Stimulated activated naive CD8-positive, alpha-beta T cell treated with anti-CD3 and anti-CD28 coated beads, Interleukin-15, amount 100 ng/mL, for 72 hours (primary cell): ENCODE data around the gene BCL2.
A peak's percentile ranks its signal among the peaks of the same experiment; 100 is the strongest.

Source experiments
- ATAC-seq: fragments of 150-1000 bp; cut with Tn5 transposase; 2 replicates; pipeline ENCODE4 v1.10.0; 2021; ENCODE audit warnings: mild to moderate bottlenecking, moderate library complexity
- DNase-seq, 2 donors: peaks; one replicate each; pipeline ENCODE4 v3.0.0; 2021 to 2022
- H3K27ac Mint-ChIP-seq, 2 donors: one replicate each; pipeline ENCODE4 v1.8.0; 2022; ENCODE audit warnings: mild to moderate bottlenecking in 2 of 2, mixed read lengths in 2 of 2, moderate library complexity in 2 of 2
- H3K27me3 Mint-ChIP-seq: one replicate; pipeline ENCODE4 v1.8.0; 2022; ENCODE audit warnings: mixed read lengths
- H3K4me1 Mint-ChIP-seq: one replicate; pipeline ENCODE4 v1.8.0; 2022; ENCODE audit warnings: mild to moderate bottlenecking, mixed read lengths
- H3K4me3 Mint-ChIP-seq, 2 donors: one replicate each; pipeline ENCODE4 v1.8.0; 2022; ENCODE audit warnings: mild to moderate bottlenecking in 2 of 2, mixed read lengths in 2 of 2, moderate library complexity in 1 of 2
- H3K9me3 Mint-ChIP-seq, 2 donors: one replicate each; pipeline ENCODE4 v1.8.0; 2022; ENCODE audit warnings: mixed read lengths in 2 of 2

The BCL2 gene

GRCh38 chr18:63287691-63288220, 31.8 kb downstream of the BCL2 start:
- Mint-ChIP-seq H3K27ac (no peak overlapping the region), H3K4me3 (no peak overlapping the region), H3K9me3 (no peaks in the 10 kb centered on the region), H3K27me3 (no peaks in the 10 kb centered on the region), H3K4me1 (peaks cover 20% of the 10 kb centered on the region)
- ATAC-seq (no peak), DNase-seq (no peak)

GRCh38 chr18:63286926-63287325, 32.6 kb downstream of the BCL2 start:
- ATAC-seq (no peak), DNase-seq (no peak)
- Mint-ChIP-seq H3K9me3 (no peaks in the 10 kb centered on the region), H3K27me3 (no peaks in the 10 kb centered on the region), H3K4me1 (peaks cover 20% of the 10 kb centered on the region), H3K27ac (no peak overlapping the region), H3K4me3 (no peak overlapping the region)

- peak overlapping the region in 1 of 2 donors; percentile 59 for H3K27ac Mint-ChIP-seq
- ATAC-seq, result no peak
- H3K9me3 Mint-ChIP-seq, result peaks cover 0 to 5% of the 10 kb centered on the region in 2 donors
- H3K4me3 Mint-ChIP-seq, result no peak overlapping the region
- no peak for DNase-seq
- no peaks in the 10 kb centered on the region for H3K27me3 Mint-ChIP-seq
- peaks cover 33% of the 10 kb centered on the region for H3K4me1 Mint-ChIP-seq
These were observed 34.5 kb downstream of the BCL2 start for GRCh38 chr18:63284827-63285733.

- H3K27me3 Mint-ChIP-seq, result no peaks in the 10 kb centered on the region
- no peak overlapping the region for H3K4me3 Mint-ChIP-seq
- no peak for ATAC-seq
- H3K4me1 Mint-ChIP-seq, result peaks cover 37% of the 10 kb centered on the region
- DNase-seq, result no peak
- H3K27ac Mint-ChIP-seq, result no peak overlapping the region
- peaks cover 0 to 9% of the 10 kb centered on the region in 2 donors for H3K9me3 Mint-ChIP-seq
These were observed 35.3 kb downstream of the BCL2 start for GRCh38 chr18:63284173-63284799.

- ATAC-seq (no peak), DNase-seq (no peak)
- Mint-ChIP-seq H3K4me3 (no peak overlapping the region), H3K27me3 (no peaks in the 10 kb centered on the region), H3K27ac (peak overlapping the region in 1 of 2 donors; percentile 49), H3K9me3 (peaks cover 0 to 12% of the 10 kb centered on the region in 2 donors), H3K4me1 (peaks cover 45% of the 10 kb centered on the region)
These were observed 36.1 kb downstream of the BCL2 start for GRCh38 chr18:63283305-63284094.

- H3K27ac Mint-ChIP-seq, result no peak overlapping the region
- H3K4me1 Mint-ChIP-seq, result peaks cover 52% of the 10 kb centered on the region
- DNase-seq (no peak), ATAC-seq (no peak)
- no peak overlapping the region for H3K4me3 Mint-ChIP-seq
- peaks cover 0 to 19% of the 10 kb centered on the region in 2 donors for H3K9me3 Mint-ChIP-seq
- no peaks in the 10 kb centered on the region for H3K27me3 Mint-ChIP-seq
These were observed 36.8 kb downstream of the BCL2 start for GRCh38 chr18:63282793-63283192.

GRCh38 chr18:63273222-63273927, 46.2 kb downstream of the BCL2 start:
- peaks cover 85% of the 10 kb centered on the region for H3K4me1 Mint-ChIP-seq
- H3K27me3 Mint-ChIP-seq, result no peaks in the 10 kb centered on the region
- H3K4me3 Mint-ChIP-seq, result peak overlapping the region in 1 of 2 donors; percentile 13
- ATAC-seq (peak; percentile 96), DNase-seq (peak in 1 of 2 donors; percentile 36)
- H3K27ac Mint-ChIP-seq, result peak overlapping the region in 1 of 2 donors; percentile 6
- peaks cover 0 to 6% of the 10 kb centered on the region in 2 donors for H3K9me3 Mint-ChIP-seq

GRCh38 chr18:63272638-63273037, 46.9 kb downstream of the BCL2 start:
- Mint-ChIP-seq H3K9me3 (no peaks in the 10 kb centered on the region), H3K4me1 (peaks cover 85% of the 10 kb centered on the region), H3K27ac (no peak overlapping the region), H3K4me3 (no peak overlapping the region), H3K27me3 (no peaks in the 10 kb centered on the region)
- ATAC-seq (no peak), DNase-seq (no peak)

GRCh38 chr18:63271881-63272299, 47.7 kb downstream of the BCL2 start:
- Mint-ChIP-seq H3K27ac (no peak overlapping the region), H3K4me1 (peaks cover 88% of the 10 kb centered on the region), H3K27me3 (no peaks in the 10 kb centered on the region), H3K9me3 (no peaks in the 10 kb centered on the region), H3K4me3 (no peak overlapping the region)
- ATAC-seq, result no peak
- no peak for DNase-seq

- Mint-ChIP-seq H3K27me3 (no peaks in the 10 kb centered on the region), H3K4me1 (peaks cover 86% of the 10 kb centered on the region), H3K4me3 (no peak overlapping the region), H3K9me3 (no peaks in the 10 kb centered on the region), H3K27ac (no peak overlapping the region)
- ATAC-seq (no peak), DNase-seq (no peak)
These were observed 48.4 kb downstream of the BCL2 start for GRCh38 chr18:63271148-63271547.

GRCh38 chr18:63267975-63268721, 51.4 kb downstream of the BCL2 start:
- Mint-ChIP-seq H3K4me1 (peaks cover 82% of the 10 kb centered on the region), H3K4me3 (peak overlapping the region; percentile 68 to 71), H3K9me3 (no peaks in the 10 kb centered on the region), H3K27me3 (no peaks in the 10 kb centered on the region), H3K27ac (peak overlapping the region; percentile 29 to 89)
- DNase-seq, result no peak
- ATAC-seq, result peak; percentile 93

- peaks cover 84% of the 10 kb centered on the region for H3K4me1 Mint-ChIP-seq
- DNase-seq, result no peak
- peak overlapping the region; percentile 68 to 71 for H3K4me3 Mint-ChIP-seq
- H3K27ac Mint-ChIP-seq, result peak overlapping the region; percentile 66 to 81
- H3K27me3 Mint-ChIP-seq, result no peaks in the 10 kb centered on the region
- H3K9me3 Mint-ChIP-seq, result no peaks in the 10 kb centered on the region
- peak; percentile 57 for ATAC-seq
These were observed 52.4 kb downstream of the BCL2 start for GRCh38 chr18:63266888-63267790.

GRCh38 chr18:63265326-63265725, 54.2 kb downstream of the BCL2 start:
- no peak for DNase-seq
- H3K4me1 Mint-ChIP-seq, result peaks cover 83% of the 10 kb centered on the region
- no peak overlapping the region for H3K4me3 Mint-ChIP-seq
- no peak overlapping the region for H3K27ac Mint-ChIP-seq
- no peaks in the 10 kb centered on the region for H3K27me3 Mint-ChIP-seq
- ATAC-seq, result no peak
- no peaks in the 10 kb centered on the region for H3K9me3 Mint-ChIP-seq
